Activated CD4-positive, CD25-positive, alpha-beta regulatory T cell treated with anti-CD3 and anti-CD28 coated beads, Interleukin-2, amount 50 U/mL, for 24 hours (primary cell): Measurements from ENCODE around the gene BEND7.
A peak's percentile ranks its signal among the peaks of the same experiment; 100 is the strongest.
"Not testable (repeated sequence)": the region's sequence is repeated elsewhere in the genome, so short reads cannot be mapped to it uniquely, and the experiment has no call there.

Source experiments
- ATAC-seq, 2 donors: fragments of 150-1000 bp; cut with Tn5 transposase; one replicate each; pipeline ENCODE4 v1.10.0; 2021; ENCODE audit warnings: mild to moderate bottlenecking in 1 of 2, moderate library complexity in 1 of 2

The BEND7 gene

DNA sequence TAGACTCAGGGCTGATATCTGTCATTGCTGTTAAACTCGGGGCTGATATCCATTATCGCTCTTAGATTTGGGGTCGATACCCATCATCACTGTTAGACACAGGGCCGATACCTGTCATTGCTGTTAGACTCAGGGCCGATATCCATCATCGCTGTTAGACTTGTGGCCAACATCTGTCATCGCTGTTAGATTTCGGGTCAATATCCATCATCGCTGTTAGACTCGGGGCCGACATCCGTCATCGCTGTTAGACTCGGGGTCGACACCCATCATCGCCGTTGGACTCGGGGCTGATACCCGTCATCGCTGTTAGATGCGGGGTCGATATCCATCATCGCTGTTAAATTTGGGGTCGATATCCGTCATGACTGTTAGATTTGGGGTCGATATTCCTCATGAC lies 54.8 kb downstream of the BEND7 start:
- ATAC-seq, result no peak

DNA sequence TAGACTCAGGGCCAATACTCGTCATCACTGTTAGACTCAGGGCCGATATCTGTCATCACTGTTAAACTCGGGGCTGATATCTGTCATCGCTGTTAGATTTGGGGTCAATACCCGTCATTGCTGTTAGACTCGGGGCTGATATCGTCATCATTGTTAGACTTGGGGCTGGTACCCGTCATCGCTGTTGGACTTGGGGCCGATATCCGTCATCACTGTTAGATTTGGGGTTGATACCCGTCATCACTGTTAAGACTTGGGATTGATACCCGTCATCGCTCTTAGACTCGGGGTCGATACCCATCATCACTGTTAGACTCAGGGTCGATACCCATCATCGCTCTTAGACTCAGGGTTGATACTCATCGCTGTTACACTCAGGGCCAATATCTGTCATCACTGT lies 56.5 kb downstream of the BEND7 start:
- no peak for ATAC-seq

DNA sequence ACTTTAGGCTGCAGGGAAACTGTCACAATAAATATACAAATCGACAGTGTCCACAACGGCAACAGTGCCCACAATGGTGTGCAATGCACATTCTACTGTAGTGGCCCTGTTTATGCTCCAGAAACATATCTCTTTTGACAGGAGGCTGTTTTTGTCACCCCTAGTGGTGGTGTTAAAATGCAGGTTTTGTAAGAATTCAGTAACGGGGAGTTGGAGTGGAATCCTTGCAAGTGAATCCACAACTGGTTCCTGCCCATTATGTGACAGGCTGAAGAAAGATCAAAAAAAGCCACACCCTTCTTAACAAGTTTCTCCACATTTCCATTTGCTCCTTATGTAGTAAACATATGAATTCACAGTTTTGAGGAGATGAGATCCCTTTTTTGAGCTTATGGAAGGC lies 58.5 kb downstream of the BEND7 start:
- no peak for ATAC-seq

DNA sequence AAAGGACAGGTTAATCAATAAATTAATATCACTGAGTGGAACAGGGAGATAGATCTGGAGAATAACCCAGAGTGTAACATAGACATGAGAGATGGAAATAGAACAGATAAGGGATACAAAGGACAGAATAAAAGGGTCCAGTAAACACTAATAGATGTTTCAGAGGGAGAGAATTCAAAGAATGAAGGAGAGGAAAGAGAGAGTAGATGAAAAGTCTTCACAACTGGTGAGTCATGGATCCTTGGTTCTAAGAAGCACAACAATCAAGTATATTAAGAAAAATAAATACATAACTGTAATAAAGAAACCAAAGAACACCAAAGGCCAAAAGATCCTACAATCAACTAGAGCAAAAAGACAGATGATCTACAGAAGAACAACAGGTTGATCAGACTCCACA lies 66.3 kb downstream of the BEND7 start:
- no peak for ATAC-seq

GRCh38 chr10:13458687-13459012 lies 70.2 kb downstream of the BEND7 start:
- no peak for ATAC-seq

DNA sequence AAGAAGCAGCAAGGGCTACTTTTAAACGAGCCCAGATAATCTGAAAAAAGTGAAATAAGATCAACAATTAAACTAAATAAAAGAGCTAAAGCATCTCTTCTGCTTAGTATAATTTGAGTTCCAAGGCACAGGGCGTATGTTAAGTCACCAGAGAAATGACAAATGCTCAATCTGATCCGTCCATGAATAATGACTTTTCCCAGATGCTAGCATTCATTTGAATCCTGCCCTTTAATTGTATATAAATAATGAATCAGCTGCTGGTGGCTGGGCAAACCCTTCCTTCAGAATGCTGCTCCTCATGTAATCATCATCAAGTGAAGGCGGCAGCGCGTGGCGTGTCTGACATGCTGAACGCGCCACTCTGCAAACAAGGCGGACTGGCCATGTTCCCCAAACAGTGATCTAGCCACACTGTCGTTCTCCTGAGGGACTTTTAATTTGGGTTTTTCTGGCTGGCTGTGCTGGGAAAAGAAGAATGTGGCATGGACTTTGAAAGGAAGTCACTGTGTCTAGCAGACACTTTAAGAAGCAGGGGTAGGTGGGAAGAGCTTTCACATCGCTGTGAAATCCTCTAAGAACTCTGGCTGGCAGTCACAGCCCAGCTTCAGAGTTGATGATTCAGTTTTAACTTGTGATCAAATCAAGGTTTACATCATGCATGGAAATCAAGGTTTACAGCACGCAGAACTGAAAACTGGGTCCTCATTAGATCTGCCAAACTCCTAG lies 70.7 kb downstream of the BEND7 start:
- no peak for ATAC-seq

GRCh38 chr10:13453896-13454295 lies 74.9 kb downstream of the BEND7 start:
- peak; percentile 30 to 60 for ATAC-seq

DNA sequence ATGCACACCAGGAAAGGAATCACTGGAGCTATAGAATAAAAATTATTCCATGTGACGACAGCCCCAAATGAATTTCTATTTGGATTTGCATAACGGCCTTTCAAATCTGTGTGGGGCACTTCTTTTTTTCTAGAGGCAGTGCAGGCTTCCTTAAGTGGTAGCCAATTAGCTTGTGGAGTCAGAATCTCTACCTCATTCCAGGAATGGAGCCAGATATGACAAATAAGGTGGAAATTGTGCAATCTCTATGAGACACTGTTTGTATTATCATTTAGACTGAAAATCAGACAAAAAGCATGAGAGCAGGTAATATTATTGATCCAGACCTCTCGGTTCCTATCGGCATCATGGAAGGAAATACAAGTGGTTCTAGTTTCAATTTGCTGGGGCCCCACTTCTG lies 78.7 kb downstream of the BEND7 start:
- no peak for ATAC-seq

- no peak for ATAC-seq
These were observed 79.5 kb downstream of the BEND7 start for GRCh38 chr10:13449296-13449695.

DNA sequence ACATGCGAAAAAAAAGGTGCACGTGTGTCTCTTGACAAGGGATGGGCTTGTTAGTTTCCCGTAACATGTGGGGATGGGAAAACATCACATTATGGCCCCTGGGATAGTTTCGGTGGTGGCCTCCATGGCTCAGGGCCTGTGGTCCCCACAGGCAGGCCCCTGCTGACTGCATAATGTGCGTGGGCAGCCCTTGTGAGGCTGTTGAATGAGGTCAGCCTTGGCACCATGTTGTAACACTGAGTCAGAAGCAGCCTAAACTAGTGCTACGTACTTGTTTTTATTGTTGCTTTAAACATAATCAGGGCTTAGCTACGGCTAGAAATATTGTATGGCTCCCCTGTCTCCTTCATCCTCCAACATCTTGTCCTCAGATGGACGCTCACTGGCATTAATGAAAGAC lies 80.6 kb downstream of the BEND7 start:
- ATAC-seq, result no peak

GRCh38 chr10:13445656-13446400 lies 83.0 kb downstream of the BEND7 start:
- no peak for ATAC-seq

- ATAC-seq, result no peak
These were observed 87.3 kb downstream of the BEND7 start for GRCh38 chr10:13441476-13441875.

DNA sequence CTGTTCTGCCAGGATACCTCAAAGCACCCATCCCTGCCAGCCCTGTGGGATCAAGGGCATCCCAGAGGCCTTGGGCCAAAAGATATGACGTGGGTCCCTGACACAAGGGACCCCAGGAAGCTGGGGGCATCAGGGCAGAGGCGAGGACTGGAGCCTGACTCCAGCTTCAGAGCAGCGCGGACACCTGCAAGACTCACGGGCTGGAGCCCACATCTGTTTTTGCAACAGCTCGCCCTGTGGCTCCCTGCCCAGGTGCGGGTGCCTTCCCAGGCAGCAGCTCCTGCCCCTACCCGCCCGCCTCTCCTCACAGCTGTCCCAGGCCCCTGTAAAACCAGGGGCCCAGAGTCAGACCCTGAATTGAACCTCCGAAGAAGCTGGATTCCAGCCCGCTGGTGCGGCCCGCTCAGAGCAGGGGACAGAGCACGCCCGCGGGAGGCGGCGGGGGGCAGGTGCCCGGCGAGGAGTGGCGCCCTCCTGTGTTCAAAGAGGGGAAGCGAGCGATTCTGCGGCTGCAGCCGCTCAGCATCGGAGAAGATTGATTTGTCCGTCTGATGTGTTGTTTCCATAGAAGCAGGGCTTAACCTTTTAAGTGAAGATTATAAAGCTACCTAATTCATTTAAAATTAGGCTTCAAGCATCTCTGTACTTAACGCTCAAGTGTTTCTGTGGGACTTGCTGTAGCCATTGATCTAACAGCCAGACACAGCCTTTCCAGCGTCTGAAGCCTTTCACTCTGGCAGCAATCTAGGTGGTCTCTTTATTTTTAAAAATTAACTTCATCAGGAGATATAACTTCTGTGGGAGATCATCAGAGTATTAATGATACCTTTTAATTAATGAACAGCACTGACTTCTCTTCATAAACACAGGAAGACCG lies 88.4 kb downstream of the BEND7 start:
- ATAC-seq, result peak; percentile 73 to 76

DNA sequence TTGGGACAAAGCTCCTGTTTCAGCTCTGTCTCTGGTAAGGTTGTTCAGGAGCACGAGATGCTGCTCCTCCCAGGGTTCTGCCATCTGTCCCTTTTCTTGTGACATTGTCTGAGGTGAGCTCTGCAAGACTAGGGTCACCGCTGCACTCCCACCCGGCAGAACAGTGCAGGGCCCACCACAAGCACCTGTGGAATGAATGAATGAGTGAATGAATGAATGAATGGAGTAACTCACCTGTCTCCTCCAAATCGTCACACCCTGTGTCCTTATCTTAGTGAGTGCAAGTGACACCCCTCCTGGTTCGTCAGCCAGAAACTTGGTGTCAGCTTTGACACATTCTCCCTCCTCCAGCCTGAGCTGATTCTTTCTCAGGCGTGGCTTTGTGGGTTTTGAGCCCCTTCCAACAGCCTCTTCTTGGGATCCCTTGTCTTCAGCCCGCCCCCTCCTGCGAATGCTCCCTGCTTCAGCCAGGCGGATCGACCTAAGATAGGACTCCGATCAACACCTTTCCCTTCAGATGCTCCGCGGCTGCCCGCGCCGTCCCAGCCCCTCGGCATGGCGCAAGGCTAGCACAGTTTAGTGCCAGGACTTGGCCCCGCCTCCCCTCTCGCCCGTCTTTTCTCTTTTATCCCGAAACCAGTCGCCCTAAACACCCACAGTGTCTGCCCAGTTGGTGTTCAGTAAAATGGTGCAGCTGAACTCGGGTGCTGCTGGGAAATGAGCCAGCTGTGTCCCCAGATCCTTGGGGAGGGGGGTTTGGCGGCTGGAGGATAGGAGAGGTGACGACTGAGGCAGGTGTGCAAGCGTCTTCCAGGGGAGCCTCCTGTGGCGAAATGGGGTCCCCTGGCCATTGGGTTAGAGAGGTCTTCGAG lies 89.3 kb downstream of the BEND7 start:
- ATAC-seq, result peak in 1 of 2 donors; percentile 17

DNA sequence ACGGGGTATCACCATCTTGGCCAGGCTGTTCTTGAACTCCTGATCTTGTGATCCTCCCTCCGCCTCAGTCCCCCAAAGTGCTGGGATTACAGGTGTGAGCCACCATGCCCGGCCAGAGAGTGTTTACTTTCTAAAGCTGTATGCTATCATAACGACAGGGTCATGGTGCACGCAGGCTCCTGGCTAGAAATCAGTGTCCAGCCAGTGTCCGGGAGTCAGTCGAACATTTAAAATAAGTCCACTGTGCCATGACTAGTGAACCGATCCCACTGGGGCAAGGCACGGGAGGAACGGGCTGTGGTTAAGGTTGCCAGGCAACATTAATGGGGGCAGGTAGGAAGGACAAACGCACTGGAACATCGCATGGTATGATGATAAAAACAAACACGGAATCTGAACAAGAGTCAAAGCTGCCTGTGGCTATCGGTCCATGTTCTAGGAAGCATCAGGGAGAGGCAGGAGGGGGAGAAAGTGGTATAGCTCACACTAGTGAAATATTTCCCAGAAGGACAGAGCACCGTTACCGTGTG lies 91.7 kb downstream of the BEND7 start:
- no peak for ATAC-seq

GRCh38 chr10:13427943-13428342 lies 100.9 kb downstream of the BEND7 start:
- not testable (repeated sequence) for ATAC-seq

- no peak for ATAC-seq
These were observed 103.4 kb downstream of the BEND7 start for GRCh38 chr10:13425397-13425796.

DNA sequence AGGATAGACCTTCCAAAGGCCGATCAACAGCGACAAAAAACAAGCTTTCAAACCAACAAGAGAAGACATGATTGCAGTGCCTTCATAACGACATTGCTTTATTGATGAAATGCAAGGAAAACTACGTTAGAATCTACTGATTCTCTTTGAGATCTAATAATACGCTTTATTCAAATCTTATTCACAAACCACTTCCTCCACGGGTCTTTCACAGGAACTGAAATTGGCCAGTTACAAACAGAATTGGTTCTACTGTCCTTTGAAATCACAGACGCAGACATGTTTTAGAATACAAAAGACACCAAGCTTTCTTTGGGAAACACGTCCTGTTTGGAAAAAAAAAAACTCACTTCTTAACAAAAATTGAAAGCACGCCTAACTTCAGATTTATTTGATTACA lies 106.0 kb downstream of the BEND7 start:
- ATAC-seq, result no peak

DNA sequence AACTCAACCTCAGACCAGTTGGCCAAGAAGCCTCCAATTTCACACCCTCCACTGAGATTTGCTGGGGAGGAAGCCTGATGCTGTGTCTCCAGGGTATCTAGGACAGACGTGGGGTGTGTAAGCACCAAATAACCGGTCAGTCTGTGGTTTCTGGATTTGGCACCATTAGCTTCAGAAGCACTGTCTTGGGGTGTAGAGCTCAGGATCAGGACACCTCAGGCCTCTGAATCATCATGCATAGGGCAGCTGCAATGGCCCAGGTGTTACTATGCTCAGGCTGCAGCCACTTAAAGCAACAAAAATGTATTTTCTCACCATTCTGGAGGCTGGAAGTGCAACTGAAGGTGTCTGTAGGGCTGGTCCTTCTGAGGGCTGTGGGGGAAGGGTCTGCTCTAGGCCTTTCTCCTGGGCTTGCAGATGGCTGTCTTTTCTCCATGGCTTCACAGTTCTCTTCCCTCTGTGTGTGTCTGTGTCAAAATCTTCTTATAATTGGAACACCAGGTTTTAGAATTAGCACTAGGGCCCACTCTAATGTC lies 107.4 kb downstream of the BEND7 start:
- ATAC-seq, result no peak

GRCh38 chr10:13420532-13421307 lies 108.1 kb downstream of the BEND7 start:
- ATAC-seq, result no peak

DNA sequence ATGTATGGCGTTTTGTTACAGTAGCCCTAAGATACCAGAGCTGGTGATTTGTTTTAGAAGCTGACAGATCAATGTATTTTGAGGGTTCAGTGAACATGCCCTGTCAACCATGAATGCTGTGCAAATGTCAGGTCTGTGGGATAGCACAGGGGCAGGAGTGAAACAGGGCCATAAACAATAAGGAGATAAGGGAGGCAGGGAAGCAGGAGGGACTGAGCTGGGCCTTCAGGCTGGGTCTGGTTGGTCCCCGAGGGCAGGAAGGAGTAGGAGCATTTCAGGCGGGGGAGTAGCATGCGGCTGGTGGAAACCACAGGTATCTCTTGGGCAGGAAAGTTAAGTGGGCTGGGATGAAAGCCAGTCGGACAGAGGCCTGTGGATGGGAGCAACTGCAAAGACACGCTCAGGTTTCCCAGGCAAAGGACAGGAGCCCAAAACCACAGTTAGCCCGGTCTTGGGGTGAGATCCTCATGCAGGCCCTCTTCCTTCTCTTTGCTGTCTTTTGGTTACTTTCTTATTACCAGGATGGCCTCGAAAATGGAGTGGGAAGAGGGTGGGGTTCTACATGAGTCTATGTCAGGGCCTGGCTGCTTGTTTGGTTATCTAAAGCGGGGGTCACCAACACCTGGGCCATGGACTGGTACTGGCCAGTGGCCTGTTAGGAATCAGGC lies 111.2 kb downstream of the BEND7 start:
- ATAC-seq, result no peak
